HEK293 (cell line): ENCODE results near the gene MMP27.

Experiments used
- CTCF ChIA-PET: fragments of 350-600 bp; formaldehyde crosslinking; extraction: SDS; loops from one replicate; lab custom pipeline; 2021; ENCODE audit warnings: antibody characterized with exemption; lab: Yijun Ruan, JAX
- POLR2A ChIA-PET: fragments of 300-600 bp; formaldehyde crosslinking; extraction: SDS; loops from one replicate; lab custom pipeline; 2020; ENCODE audit warnings: antibody characterized with exemption, inconsistent platforms; lab: Yijun Ruan, JAX
- H3K27ac ChIP-seq: fragments of 200-500 bp; sonication (Bioruptor generic); 2 replicates; pipeline ENCODE4 v1.5.1; 2014; ENCODE audit warnings: low read depth, low read length, control low read depth, inconsistent platforms; ENCODE audit errors: extremely low read depth
- H3K36me3 ChIP-seq, 2 experiments: fragments of 200-500 bp in 1 of 2; sonication (Bioruptor generic) in 1 of 2; 1 replicate in 1 of 2; 2 replicates in 1 of 2; pipeline ENCODE4 v1.5.1; 2014 to 2017; ENCODE audit warnings: inconsistent platforms in 2 of 2, low read length in 2 of 2; ENCODE audit not compliant: control insufficient read depth in 2 of 2, insufficient read depth in 1 of 2
- H3K4me1 ChIP-seq: fragments of 200-500 bp; sonication (Bioruptor generic); 2 replicates; pipeline ENCODE4 v1.5.1; 2014; ENCODE audit warnings: mild to moderate bottlenecking, low read length, inconsistent platforms; ENCODE audit not compliant: control insufficient read depth, insufficient read depth
- H3K4me3 ChIP-seq: 2 replicates; pipeline ENCODE4 v1.5.1; 2011; ENCODE audit warnings: low read depth, mild to moderate bottlenecking, control low read depth, low read length, moderate library complexity
- H3K9me3 ChIP-seq: fragments of 200-500 bp; sonication (Bioruptor generic); 2 replicates; pipeline ENCODE4 v1.5.1; 2014; ENCODE audit warnings: low read depth, low read length, inconsistent platforms; ENCODE audit not compliant: control insufficient read depth, insufficient read depth
- GLI2 ChIP-seq: fragments of 450-650 bp; formaldehyde crosslinking; IDR thresholded peaks from 2 replicates; pipeline ENCODE4; 2017; ENCODE audit warnings: missing biosample characterization, missing genetic modification characterization, low read depth, borderline replicate concordance
- GLI4 ChIP-seq: fragments of 450-650 bp; formaldehyde crosslinking; IDR thresholded peaks from 2 replicates; pipeline ENCODE4 v1.5.1; 2016; ENCODE audit warnings: missing biosample characterization, missing genetic modification characterization
- SALL2 ChIP-seq: fragments of 450-650 bp; formaldehyde crosslinking; IDR thresholded peaks from 2 replicates; pipeline ENCODE4 v1.5.0; 2017; ENCODE audit warnings: missing biosample characterization, mild to moderate bottlenecking, missing genetic modification characterization, borderline replicate concordance
- YY2 ChIP-seq: fragments of 450-650 bp; formaldehyde crosslinking; IDR thresholded peaks from 2 replicates; pipeline ENCODE4 v1.5.1; 2016; ENCODE audit warnings: missing biosample characterization, missing genetic modification characterization
- ZNF391 ChIP-seq: fragments of 450-650 bp; formaldehyde crosslinking; IDR thresholded peaks from 2 replicates; pipeline ENCODE4 v1.5.1; 2016; ENCODE audit warnings: low read depth, missing biosample characterization, missing genetic modification characterization, borderline replicate concordance
- ZNF529 ChIP-seq: fragments of 450-650 bp; formaldehyde crosslinking; IDR thresholded peaks from 2 replicates; pipeline ENCODE4 v1.5.1; 2017; ENCODE audit warnings: missing genetic modification characterization, missing biosample characterization; ENCODE audit not compliant: insufficient replicate concordance
- ZNF555 ChIP-seq: fragments of 450-650 bp; formaldehyde crosslinking; conservative IDR thresholded peaks from 2 replicates; pipeline ENCODE4 v1.5.1; 2017; ENCODE audit warnings: missing biosample characterization, mild to moderate bottlenecking, missing genetic modification characterization, inconsistent platforms
- ZNF629 ChIP-seq: fragments of 450-650 bp; formaldehyde crosslinking; IDR thresholded peaks from 2 replicates; pipeline ENCODE4 v1.5.1; 2017; ENCODE audit warnings: missing biosample characterization, missing genetic modification characterization
- ZNF701 ChIP-seq: fragments of 450-650 bp; formaldehyde crosslinking; IDR thresholded peaks from 2 replicates; pipeline ENCODE4 v1.5.1; 2016; ENCODE audit warnings: missing biosample characterization, missing genetic modification characterization
- ZNF792 ChIP-seq: fragments of 450-650 bp; formaldehyde crosslinking; IDR thresholded peaks from 2 replicates; pipeline ENCODE4 v1.5.1; 2016; ENCODE audit warnings: missing biosample characterization, missing genetic modification characterization
- ZNF837 ChIP-seq: fragments of 450-650 bp; formaldehyde crosslinking; IDR thresholded peaks from 2 replicates; pipeline ENCODE4 v1.5.1; 2016; ENCODE audit warnings: missing biosample characterization, missing genetic modification characterization
- TF ChIP-seq, protein P1 (sequence below): fragments of 450-650 bp; formaldehyde crosslinking; IDR thresholded peaks from 2 replicates; pipeline ENCODE4 v1.5.1; 2017; ENCODE audit warnings: missing biosample characterization, missing genetic modification characterization
- TF ChIP-seq, protein P2 (sequence below): fragments of 450-650 bp; formaldehyde crosslinking; IDR thresholded peaks from 2 replicates; pipeline ENCODE4 v1.5.1; 2016; ENCODE audit warnings: missing biosample characterization, missing genetic modification characterization
- TF ChIP-seq, protein P3 (sequence below): fragments of 450-650 bp; formaldehyde crosslinking; IDR thresholded peaks from 2 replicates; pipeline ENCODE4 v1.5.1; 2016; ENCODE audit warnings: missing biosample characterization, missing genetic modification characterization

Gene MMP27

DNA sequence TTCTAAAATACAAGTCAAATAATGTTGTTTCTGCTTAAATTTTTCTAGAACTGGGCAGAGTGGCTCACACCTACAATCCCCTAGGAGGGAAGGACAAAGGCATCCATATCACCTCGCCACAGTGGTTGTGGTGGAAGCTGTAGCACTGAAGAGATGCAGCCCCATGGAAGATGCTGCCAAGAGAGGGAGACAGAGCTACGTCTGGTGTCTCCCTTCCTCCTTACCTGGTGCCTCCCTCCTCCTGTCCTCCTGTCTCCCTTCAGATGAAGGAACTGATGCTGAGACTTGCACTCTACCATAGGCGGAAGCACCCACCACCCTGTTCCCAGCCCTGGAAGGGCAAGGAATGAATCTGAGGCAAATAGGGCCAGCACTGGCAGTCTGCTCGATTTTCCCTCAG is 22.3 kb downstream of the MMP27 start (continued):
- TF ChIP-seq GLI2 (no peak), YY2 (tag by site-specific recombination) (no peak)

DNA sequence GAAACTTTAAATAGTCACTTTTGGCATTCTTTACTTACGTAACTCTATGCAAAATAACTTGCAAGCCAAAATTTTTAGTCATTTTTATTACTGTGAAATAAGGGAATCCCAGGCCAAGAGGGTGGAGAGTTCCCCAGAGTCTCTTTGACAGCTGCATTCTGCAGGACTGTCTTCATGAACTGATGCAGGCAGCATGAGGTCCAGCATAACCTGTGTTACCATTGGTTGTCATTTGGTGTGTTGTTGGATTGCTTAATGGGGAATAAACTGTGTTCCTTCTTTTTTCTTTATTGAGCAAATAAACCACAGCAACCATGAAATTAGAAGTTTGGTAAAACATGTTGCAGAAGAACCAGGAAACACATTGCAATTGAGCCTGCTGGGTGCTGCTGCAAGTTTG is 24.6 kb downstream of the MMP27 start:
- POLR2A ChIA-PET, result no interaction called here
- CTCF ChIA-PET, result interaction anchor here (0.6 to 1.0 kb wide), 3 partner anchors 14 to 390 kb away, joined by 3 to 5 read pairs (median 4); no protein-coding TSS in a partner anchor
- no peaks in the 10 kb centered on the region for H3K36me3 ChIP-seq
- H3K4me1 ChIP-seq, result no peaks in the 10 kb centered on the region
- H3K9me3 ChIP-seq, result no peaks in the 10 kb centered on the region
- H3K27ac ChIP-seq, result no peak overlapping the region
- no peak overlapping the region for H3K4me3 ChIP-seq
- TF ChIP-seq ZNF629 (tag by site-specific recombination), result no peak
- TF ChIP-seq GLI4 (tag by site-specific recombination), result no peak
- no peak for TF ChIP-seq SALL2 (tag by site-specific recombination)
- TF ChIP-seq ZNF837, result no peak
- TF ChIP-seq ZNF529 (tag by site-specific recombination), result no peak
- TF ChIP-seq, protein P1, sequence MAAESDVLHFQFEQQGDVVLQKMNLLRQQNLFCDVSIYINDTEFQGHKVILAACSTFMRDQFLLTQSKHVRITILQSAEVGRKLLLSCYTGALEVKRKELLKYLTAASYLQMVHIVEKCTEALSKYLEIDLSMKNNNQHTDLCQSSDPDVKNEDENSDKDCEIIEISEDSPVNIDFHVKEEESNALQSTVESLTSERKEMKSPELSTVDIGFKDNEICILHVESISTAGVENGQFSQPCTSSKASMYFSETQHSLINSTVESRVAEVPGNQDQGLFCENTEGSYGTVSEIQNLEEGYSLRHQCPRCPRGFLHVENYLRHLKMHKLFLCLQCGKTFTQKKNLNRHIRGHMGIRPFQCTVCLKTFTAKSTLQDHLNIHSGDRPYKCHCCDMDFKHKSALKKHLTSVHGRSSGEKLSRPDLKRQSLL (tag by site-specific recombination), result no peak
- TF ChIP-seq ZNF391 (tag by site-specific recombination), result no peak
- TF ChIP-seq, protein P2, sequence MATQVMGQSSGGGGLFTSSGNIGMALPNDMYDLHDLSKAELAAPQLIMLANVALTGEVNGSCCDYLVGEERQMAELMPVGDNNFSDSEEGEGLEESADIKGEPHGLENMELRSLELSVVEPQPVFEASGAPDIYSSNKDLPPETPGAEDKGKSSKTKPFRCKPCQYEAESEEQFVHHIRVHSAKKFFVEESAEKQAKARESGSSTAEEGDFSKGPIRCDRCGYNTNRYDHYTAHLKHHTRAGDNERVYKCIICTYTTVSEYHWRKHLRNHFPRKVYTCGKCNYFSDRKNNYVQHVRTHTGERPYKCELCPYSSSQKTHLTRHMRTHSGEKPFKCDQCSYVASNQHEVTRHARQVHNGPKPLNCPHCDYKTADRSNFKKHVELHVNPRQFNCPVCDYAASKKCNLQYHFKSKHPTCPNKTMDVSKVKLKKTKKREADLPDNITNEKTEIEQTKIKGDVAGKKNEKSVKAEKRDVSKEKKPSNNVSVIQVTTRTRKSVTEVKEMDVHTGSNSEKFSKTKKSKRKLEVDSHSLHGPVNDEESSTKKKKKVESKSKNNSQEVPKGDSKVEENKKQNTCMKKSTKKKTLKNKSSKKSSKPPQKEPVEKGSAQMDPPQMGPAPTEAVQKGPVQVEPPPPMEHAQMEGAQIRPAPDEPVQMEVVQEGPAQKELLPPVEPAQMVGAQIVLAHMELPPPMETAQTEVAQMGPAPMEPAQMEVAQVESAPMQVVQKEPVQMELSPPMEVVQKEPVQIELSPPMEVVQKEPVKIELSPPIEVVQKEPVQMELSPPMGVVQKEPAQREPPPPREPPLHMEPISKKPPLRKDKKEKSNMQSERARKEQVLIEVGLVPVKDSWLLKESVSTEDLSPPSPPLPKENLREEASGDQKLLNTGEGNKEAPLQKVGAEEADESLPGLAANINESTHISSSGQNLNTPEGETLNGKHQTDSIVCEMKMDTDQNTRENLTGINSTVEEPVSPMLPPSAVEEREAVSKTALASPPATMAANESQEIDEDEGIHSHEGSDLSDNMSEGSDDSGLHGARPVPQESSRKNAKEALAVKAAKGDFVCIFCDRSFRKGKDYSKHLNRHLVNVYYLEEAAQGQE (tag by site-specific recombination), result no peak

DNA sequence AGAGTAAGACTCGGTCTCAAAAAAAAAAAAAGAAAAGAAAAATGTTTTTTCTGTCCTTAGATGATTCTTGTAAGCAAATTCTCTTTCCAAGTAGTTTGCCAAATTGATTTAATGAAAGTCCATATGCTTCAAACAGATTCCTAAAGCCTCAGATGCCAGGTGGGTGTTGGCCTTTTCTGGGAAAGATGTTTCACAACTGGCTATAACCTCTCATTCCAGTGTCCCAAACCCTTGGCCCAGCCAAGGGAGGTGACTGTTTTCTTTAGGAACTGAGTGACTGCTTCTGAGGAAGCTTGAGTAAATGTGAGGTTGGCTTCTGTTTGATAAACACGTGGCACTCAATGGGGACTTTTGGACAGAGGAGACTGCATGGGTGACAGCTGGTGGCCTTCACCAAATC is 27.5 kb downstream of the MMP27 start:
- TF ChIP-seq, protein P3, sequence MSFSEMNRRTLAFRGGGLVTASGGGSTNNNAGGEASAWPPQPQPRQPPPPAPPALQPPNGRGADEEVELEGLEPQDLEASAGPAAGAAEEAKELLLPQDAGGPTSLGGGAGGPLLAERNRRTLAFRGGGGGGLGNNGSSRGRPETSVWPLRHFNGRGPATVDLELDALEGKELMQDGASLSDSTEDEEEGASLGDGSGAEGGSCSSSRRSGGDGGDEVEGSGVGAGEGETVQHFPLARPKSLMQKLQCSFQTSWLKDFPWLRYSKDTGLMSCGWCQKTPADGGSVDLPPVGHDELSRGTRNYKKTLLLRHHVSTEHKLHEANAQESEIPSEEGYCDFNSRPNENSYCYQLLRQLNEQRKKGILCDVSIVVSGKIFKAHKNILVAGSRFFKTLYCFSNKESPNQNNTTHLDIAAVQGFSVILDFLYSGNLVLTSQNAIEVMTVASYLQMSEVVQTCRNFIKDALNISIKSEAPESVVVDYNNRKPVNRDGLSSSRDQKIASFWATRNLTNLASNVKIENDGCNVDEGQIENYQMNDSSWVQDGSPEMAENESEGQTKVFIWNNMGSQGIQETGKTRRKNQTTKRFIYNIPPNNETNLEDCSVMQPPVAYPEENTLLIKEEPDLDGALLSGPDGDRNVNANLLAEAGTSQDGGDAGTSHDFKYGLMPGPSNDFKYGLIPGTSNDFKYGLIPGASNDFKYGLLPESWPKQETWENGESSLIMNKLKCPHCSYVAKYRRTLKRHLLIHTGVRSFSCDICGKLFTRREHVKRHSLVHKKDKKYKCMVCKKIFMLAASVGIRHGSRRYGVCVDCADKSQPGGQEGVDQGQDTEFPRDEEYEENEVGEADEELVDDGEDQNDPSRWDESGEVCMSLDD (tag by site-specific recombination), result no peak
- no peak for TF ChIP-seq ZNF555
- TF ChIP-seq ZNF792 (tag by site-specific recombination), result no peak
- no peak for TF ChIP-seq ZNF701 (tag by site-specific recombination)
- TF ChIP-seq, all 188 proteins: peak for 0
- Histone ChIP-seq H3K27ac (no peak overlapping the region), H3K4me3 (no peak overlapping the region), H3K4me1 (no peaks in the 10 kb centered on the region), H3K9me3 (no peaks in the 10 kb centered on the region), H3K36me3 (no peaks in the 10 kb centered on the region)
- ChIA-PET POLR2A (no interaction called here), CTCF (interaction anchor here (2.6 kb wide), 1 partner anchor 11 kb away, joined by 11 read pairs; no protein-coding TSS in a partner anchor)
